Hepatocyte (in vitro differentiated cells): ENCODE results near the gene PLG. TPM values are rescaled to one million over a fixed set of nuclear protein-coding genes. Genes with fewer than 3 reads are reported as not detected.
A peak's percentile ranks its signal among the peaks of the same experiment; 100 is the strongest.

Source experiments
- DNase-seq: peaks from one replicate; pipeline ENCODE4 v3.0.0-alpha.2; 2016; ENCODE audit warnings: low spot score
- H2AFZ ChIP-seq: fragments of 200-600 bp; sonication (generic); 2 replicates; pipeline ENCODE4 v1.6.0; 2016; ENCODE audit warnings: antibody characterized with exemption, mild to moderate bottlenecking
- H3K27ac ChIP-seq: fragments of 200-600 bp; sonication (generic); 2 replicates; pipeline ENCODE4 v1.5.1; 2016; ENCODE audit warnings: mild to moderate bottlenecking
- H3K27me3 ChIP-seq: fragments of 200-600 bp; sonication (generic); 2 replicates; pipeline ENCODE4 v1.6.1; 2016
- H3K36me3 ChIP-seq: fragments of 200-600 bp; sonication (generic); replicated peaks from 2 replicates; pipeline ENCODE4 v1.5.1; 2016; ENCODE audit warnings: low read depth; ENCODE audit not compliant: insufficient read depth
- H3K4me1 ChIP-seq: fragments of 200-600 bp; sonication (generic); 2 replicates; pipeline ENCODE4 v1.5.1; 2016; ENCODE audit warnings: mild to moderate bottlenecking, moderate library complexity; ENCODE audit not compliant: insufficient read depth
- H3K4me2 ChIP-seq: fragments of 200-600 bp; sonication (generic); 2 replicates; pipeline ENCODE4 v1.6.0; 2016
- H3K4me3 ChIP-seq: fragments of 200-600 bp; sonication (generic); 2 replicates; pipeline ENCODE4 v1.5.1; 2016; ENCODE audit warnings: mild to moderate bottlenecking
- H3K79me2 ChIP-seq: fragments of 200-600 bp; sonication (generic); 2 replicates; pipeline ENCODE4 v1.6.0; 2017; ENCODE audit warnings: mild to moderate bottlenecking
- H3K9me2 ChIP-seq: fragments of 200-600 bp; sonication (generic); replicated peaks from 2 replicates; pipeline ENCODE4 v1.6.0; 2017; ENCODE audit warnings: mild to moderate bottlenecking; ENCODE audit not compliant: insufficient read depth
- H3K9me3 ChIP-seq: fragments of 200-600 bp; sonication (generic); 2 replicates; pipeline ENCODE4 v1.5.1; 2016; ENCODE audit warnings: low read depth, mild to moderate bottlenecking
- H4K20me1 ChIP-seq: fragments of 200-600 bp; sonication (generic); 2 replicates; pipeline ENCODE4 v1.6.0; 2016; ENCODE audit warnings: mild to moderate bottlenecking; ENCODE audit not compliant: insufficient read depth, poor library complexity, severe bottlenecking
- EZH2 ChIP-seq: fragments of 200-600 bp; sonication (generic); IDR thresholded peaks from 2 replicates; pipeline ENCODE4 v1.6.1; 2016; ENCODE audit warnings: antibody characterized with exemption, mild to moderate bottlenecking, borderline replicate concordance
- EZH2phosphoT487 ChIP-seq: fragments of 200-600 bp; sonication (generic); IDR thresholded peaks from one replicate; pipeline ENCODE4 v1.6.1; 2018; ENCODE audit warnings: antibody characterized with exemption, mild to moderate bottlenecking, low read depth, moderate library complexity; ENCODE audit not compliant: unreplicated experiment, severe bottlenecking
- WGBS: methylation state at CpG from one replicate; pipeline ENCODE4 v1.1.6; 2016; ENCODE audit warnings: low lambda C conversion rate; ENCODE audit errors: missing lambda C conversion rate; 5-methylcytosine and 5-hydroxymethylcytosine counted together
- polyA plus RNA-seq: library from polyadenylated mRNA; unstranded; fragments of >200 nt; fragmentation: Nextera tagmentation; extraction: Ambion mirVana; gene quantifications from 2 replicates; pipeline ENCODE4 v1.2.1, GENCODE V29; 2016
- total RNA-seq: library from RNA; depleted of rRNA; stranded (reverse); fragments of >200 nt; gene quantifications from 2 replicates; pipeline ENCODE4 v1.2.3, GENCODE V29; 2014
- TF ChIP-seq, protein P1 (sequence below): fragments of 200-600 bp; sonication (generic); IDR thresholded peaks from 2 replicates; pipeline ENCODE4 v1.5.1; 2016; ENCODE audit warnings: antibody characterized with exemption, mild to moderate bottlenecking; ENCODE audit not compliant: poor library complexity

Gene PLG
- total and polyA plus RNA-seq, 2 experiments from 2014 or later, result 145 to 225 TPM

DNA sequence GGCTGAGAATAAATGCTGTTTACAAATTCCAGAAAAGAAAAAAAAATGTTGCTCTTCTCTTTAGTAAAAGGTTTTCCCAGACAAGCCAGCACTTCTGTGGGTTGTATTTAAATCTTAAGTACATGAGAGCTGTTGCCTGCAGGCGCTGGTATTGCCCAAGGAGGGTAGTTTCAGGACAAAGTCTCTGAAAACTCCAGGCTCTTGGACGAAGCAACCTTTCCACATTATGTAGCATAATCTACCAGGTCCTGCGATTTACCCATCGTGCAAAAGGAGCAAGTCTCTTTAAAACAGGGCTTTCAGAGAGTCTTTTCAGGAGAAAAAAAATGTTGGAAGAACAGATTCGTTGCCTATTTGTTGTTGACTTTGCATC lies 65.6 kb downstream of the PLG start:
- Histone ChIP-seq H3K27me3 (no peaks in the 10 kb centered on the region), H3K27ac (no peak overlapping the region), H4K20me1 (no peaks in the 10 kb centered on the region), H3K4me3 (no peak overlapping the region), H3K4me1 (no peaks in the 10 kb centered on the region), H2AFZ (no peak overlapping the region), H3K9me3 (no peaks in the 10 kb centered on the region), H3K4me2 (peak overlapping the region; percentile 85), H3K79me2 (no peaks in the 10 kb centered on the region), H3K36me3 (no peaks in the 10 kb centered on the region), H3K9me2 (no peaks in the 10 kb centered on the region)
- WGBS, result 40% methylated on average over 5 of the region's 5 CpGs
- no peak for DNase-seq
- TF ChIP-seq, protein P1, sequence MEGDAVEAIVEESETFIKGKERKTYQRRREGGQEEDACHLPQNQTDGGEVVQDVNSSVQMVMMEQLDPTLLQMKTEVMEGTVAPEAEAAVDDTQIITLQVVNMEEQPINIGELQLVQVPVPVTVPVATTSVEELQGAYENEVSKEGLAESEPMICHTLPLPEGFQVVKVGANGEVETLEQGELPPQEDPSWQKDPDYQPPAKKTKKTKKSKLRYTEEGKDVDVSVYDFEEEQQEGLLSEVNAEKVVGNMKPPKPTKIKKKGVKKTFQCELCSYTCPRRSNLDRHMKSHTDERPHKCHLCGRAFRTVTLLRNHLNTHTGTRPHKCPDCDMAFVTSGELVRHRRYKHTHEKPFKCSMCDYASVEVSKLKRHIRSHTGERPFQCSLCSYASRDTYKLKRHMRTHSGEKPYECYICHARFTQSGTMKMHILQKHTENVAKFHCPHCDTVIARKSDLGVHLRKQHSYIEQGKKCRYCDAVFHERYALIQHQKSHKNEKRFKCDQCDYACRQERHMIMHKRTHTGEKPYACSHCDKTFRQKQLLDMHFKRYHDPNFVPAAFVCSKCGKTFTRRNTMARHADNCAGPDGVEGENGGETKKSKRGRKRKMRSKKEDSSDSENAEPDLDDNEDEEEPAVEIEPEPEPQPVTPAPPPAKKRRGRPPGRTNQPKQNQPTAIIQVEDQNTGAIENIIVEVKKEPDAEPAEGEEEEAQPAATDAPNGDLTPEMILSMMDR, result no peak
- TF ChIP-seq EZH2 (no peak), EZH2phosphoT487 (no peak)

DNA sequence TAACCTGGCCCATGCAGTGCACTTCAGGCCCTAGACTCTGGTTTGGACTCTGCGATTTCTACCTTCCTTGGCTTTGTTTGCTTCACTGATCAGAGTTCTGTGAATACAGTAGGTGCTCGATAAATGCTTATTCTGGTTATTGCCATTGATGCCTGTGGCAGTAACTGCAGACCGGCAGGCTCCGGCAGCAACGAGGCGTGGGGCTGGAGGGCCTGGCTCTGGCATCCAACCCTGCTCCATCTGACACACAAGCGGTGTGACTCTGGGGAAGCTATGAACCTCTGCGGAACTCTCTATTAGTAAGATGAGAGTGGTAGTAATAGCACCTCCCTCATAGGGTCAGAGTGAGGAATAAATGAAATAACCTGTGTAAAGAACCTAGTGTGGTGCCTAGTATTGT lies 66.1 kb downstream of the PLG start:
- Histone ChIP-seq H4K20me1 (no peaks in the 10 kb centered on the region), H3K79me2 (no peaks in the 10 kb centered on the region), H3K4me1 (no peaks in the 10 kb centered on the region), H3K36me3 (no peaks in the 10 kb centered on the region), H2AFZ (no peak overlapping the region), H3K9me3 (no peaks in the 10 kb centered on the region), H3K4me3 (no peak overlapping the region), H3K27ac (no peak overlapping the region), H3K4me2 (peak overlapping the region; percentile 85), H3K9me2 (no peaks in the 10 kb centered on the region), H3K27me3 (no peaks in the 10 kb centered on the region)
- TF ChIP-seq EZH2phosphoT487 (no peak), EZH2 (no peak)
- TF ChIP-seq, protein P1, result no peak
- no peak for DNase-seq
- 94% methylated on average over 8 of the region's 8 CpGs for WGBS

GRCh38 chr6:160774399-160774798 lies 72.4 kb downstream of the PLG start:
- DNase-seq, result no peak
- H3K4me1 ChIP-seq, result no peaks in the 10 kb centered on the region
- no peaks in the 10 kb centered on the region for H3K79me2 ChIP-seq
- no peaks in the 10 kb centered on the region for H3K9me3 ChIP-seq
- H3K27me3 ChIP-seq, result no peaks in the 10 kb centered on the region
- H3K36me3 ChIP-seq, result no peaks in the 10 kb centered on the region
- no peak overlapping the region for H3K4me3 ChIP-seq
- TF ChIP-seq EZH2 (no peak), EZH2phosphoT487 (no peak)
- TF ChIP-seq, protein P1, result no peak
- H3K27ac ChIP-seq, result no peak overlapping the region
- H3K9me2 ChIP-seq, result no peaks in the 10 kb centered on the region
- H2AFZ ChIP-seq, result no peak overlapping the region
- WGBS, result 87% methylated on average over 4 of the region's 4 CpGs
- no peaks in the 10 kb centered on the region for H4K20me1 ChIP-seq
- no peak overlapping the region for H3K4me2 ChIP-seq
